Measurements from ENCODE around the gene CYP2W1. TPM values are rescaled to one million over a fixed set of nuclear protein-coding genes. Genes with fewer than 3 reads are reported as not detected.
"Not testable (repeated sequence)": the region's sequence is repeated elsewhere in the genome, so short reads cannot be mapped to it uniquely, and the experiment has no call there.

CYP2W1 gene
- total and polyA plus RNA-seq, 5 experiments from 2014 or later, result not detected

DNA sequence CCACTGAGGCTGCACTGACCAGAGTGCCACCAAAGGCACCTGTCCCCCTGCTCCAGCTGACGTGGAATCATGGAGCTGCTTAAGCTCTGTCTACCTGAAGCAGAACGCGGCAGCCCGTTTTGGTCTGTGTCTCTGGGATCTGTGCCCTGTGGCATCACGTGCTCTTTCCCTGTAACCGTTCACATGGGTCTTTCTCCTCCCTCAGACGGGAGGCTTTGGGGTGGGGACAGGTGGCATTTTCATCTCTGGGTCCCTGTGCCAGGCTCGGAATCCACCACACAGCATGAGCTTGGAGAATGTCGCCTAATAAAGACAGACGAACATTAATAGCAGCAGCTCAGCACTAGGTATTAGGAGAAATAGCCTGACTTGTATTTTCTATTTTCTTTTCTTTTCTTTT lies 26.9 kb upstream of the CYP2W1 start:
- H3K4me3 Mint-ChIP-seq, result peak overlapping the region; percentile 40 to 81 (median 64)
- POLR2A ChIA-PET, result interaction anchor here (0.7 to 1.4 kb wide), 3 partner anchors 28 to 111 kb away, joined by 3 to 7 read pairs (median 3); partner anchors contain the start of gene GET4

DNA sequence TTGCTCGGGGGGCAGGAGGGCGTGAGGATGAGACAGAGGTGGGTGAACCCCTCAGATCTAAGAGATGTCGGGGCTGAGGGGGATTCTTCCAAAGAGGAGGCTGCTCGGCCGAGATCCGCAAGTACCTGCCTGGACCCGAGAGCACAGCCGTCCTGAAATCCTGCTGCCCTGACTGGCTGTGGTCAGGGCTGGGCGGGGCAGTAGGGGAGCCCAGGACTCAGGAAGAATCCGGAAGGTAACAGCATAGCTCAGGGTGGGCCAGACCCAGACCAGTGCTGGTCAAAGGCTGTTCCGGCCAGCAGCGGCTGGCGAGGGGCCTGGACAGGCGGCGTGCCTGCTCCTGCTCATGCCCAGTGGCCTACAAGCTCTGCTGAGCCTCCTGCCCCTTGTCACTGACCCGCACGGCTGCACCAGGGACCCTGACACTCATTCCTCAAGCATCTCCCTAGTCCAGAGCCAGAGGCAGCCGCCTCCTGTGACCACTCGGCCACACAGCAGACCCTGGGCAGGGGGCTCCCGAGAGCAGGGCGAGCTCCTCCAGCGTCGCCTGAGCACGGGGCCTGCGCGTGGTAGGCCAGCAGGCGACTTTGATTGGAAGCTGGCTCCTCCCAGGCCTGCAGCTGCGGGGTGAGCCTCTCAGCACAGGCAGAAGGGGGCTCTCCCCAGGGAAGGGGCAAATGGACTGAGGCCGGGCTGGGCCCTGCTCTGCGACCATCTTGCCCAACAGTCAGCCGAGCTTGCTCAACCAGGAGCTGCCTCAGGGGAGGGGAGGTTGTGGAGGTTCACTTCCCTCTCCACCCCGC lies 25.4 kb upstream of the CYP2W1 start:
- Mint-ChIP-seq H3K4me1 (peaks cover 0 to 15% (median 5%) of the 10 kb centered on the region in 4 donors), H3K36me3 (no peaks in the 10 kb centered on the region), H3K27ac (no peak overlapping the region), H3K27me3 (peaks cover 0 to 6% (median 4%) of the 10 kb centered on the region in 5 donors), H3K4me3 (no peak overlapping the region), H3K9me3 (no peaks in the 10 kb centered on the region)
- DNase-seq (peak in 1 of 10 donors; percentile 56), ATAC-seq (no peak)
- POLR2A ChIA-PET, result interaction anchor here (0.7 to 1.6 kb wide), 2 partner anchors 9 to 15 kb away, joined by 3 to 4 read pairs; no protein-coding TSS in a partner anchor

More for the DNA sequence above, 26.9 kb upstream of the CYP2W1 start:
- no peaks in the 10 kb centered on the region for H3K9me3 Mint-ChIP-seq
- peaks cover 0 to 10% (median 4%) of the 10 kb centered on the region in 4 donors for H3K4me1 Mint-ChIP-seq
- peak overlapping the region in 2 of 10 donors; percentile 40 to 84 for H3K27ac Mint-ChIP-seq
- H3K27me3 Mint-ChIP-seq, result peaks cover 0 to 2% (median 0%) of the 10 kb centered on the region in 5 donors
- no peak for ATAC-seq
- H3K36me3 Mint-ChIP-seq, result no peaks in the 10 kb centered on the region
- no peak for DNase-seq

GRCh38 chr7:958221-959200 lies 24.5 kb upstream of the CYP2W1 start:
- POLR2A ChIA-PET, result interaction anchor here (0.7 to 1.6 kb wide), 3 partner anchors 8 to 48 kb away, joined by 3 to 4 read pairs (median 3); no protein-coding TSS in a partner anchor
- H3K27ac Mint-ChIP-seq, result no peak overlapping the region

GRCh38 chr7:959271-959670 lies 23.7 kb upstream of the CYP2W1 start:
- Mint-ChIP-seq H3K36me3 (no peaks in the 10 kb centered on the region), H3K27ac (peak overlapping the region in 1 of 10 donors; percentile 39), H3K9me3 (no peaks in the 10 kb centered on the region), H3K4me1 (peaks cover 6 to 21% (median 13%) of the 10 kb centered on the region in 4 donors), H3K4me3 (no peak overlapping the region), H3K27me3 (peaks cover 0 to 6% (median 4%) of the 10 kb centered on the region in 5 donors)
- POLR2A ChIA-PET, result interaction anchor here (0.9 kb wide), 1 partner anchor 49 kb away, joined by 3 read pairs; no protein-coding TSS in a partner anchor
- peak in 1 of 10 donors; percentile 55 for DNase-seq
- no peak for ATAC-seq

More at GRCh38 chr7:958221-959200, 24.5 kb upstream of the CYP2W1 start:
- Mint-ChIP-seq H3K9me3 (no peaks in the 10 kb centered on the region), H3K36me3 (no peaks in the 10 kb centered on the region), H3K4me3 (no peak overlapping the region), H3K27me3 (peaks cover 0 to 6% (median 4%) of the 10 kb centered on the region in 5 donors), H3K4me1 (peaks cover 3 to 16% (median 7%) of the 10 kb centered on the region in 4 donors)
- ATAC-seq, result no peak
- peak in 1 of 10 donors; percentile 50 for DNase-seq

GRCh38 chr7:959740-960139 lies 23.2 kb upstream of the CYP2W1 start:
- not testable (repeated sequence) for H3K27me3 Mint-ChIP-seq, ATAC-seq, H3K9me3 Mint-ChIP-seq, H3K4me3 Mint-ChIP-seq, H3K36me3 Mint-ChIP-seq
- peak in 1 of 10 donors; percentile 27 for DNase-seq
- Mint-ChIP-seq H3K4me1 (peaks cover 7 to 26% (median 16%) of the 10 kb centered on the region in 4 donors), H3K27ac (peak overlapping the region in 1 of 10 donors; percentile 45)
- POLR2A ChIA-PET, result interaction anchor here (0.9 kb wide), 1 partner anchor 50 kb away, joined by 3 read pairs; no protein-coding TSS in a partner anchor

DNA sequence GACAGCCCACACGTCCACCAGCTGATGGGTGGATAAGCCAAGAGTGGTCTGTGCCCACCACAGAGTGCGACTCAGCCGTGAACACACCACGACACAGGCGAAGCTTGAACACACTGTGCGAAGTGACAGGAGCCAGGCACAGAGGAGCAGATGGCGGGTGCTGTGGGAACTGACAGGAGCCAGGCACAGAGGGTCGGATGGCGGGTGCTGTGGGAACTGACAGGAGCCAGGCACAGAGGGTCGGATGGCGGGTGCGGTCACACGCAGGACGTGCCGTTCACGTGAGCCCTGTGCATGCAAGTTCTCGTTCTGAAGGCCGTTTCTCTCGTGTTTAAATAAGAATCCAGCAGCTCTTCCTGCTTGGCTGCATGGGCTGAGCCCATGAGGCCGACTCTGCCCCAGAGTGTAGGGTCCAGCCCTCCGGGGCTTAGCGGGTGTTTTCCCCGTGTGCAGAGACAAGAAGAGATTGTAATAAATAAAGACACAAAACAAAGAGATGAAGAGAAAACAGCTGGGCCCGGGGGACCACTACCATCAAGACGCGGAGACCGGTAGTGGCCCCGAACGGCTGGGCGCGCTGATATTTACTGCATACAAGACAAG lies 22.6 kb upstream of the CYP2W1 start:
- ATAC-seq (no peak), DNase-seq (peak in 1 of 10 donors; percentile 45)
- H3K4me3 Mint-ChIP-seq, result peak overlapping the region in 1 of 10 donors; percentile 14
- H3K36me3 Mint-ChIP-seq, result no peaks in the 10 kb centered on the region
- no peaks in the 10 kb centered on the region for H3K9me3 Mint-ChIP-seq
- peaks cover 0 to 6% (median 1%) of the 10 kb centered on the region in 5 donors for H3K27me3 Mint-ChIP-seq
- H3K27ac Mint-ChIP-seq, result peak overlapping the region in 2 of 10 donors; percentile 45 to 63
- H3K4me1 Mint-ChIP-seq, result peaks cover 7 to 29% (median 20%) of the 10 kb centered on the region in 4 donors
- POLR2A ChIA-PET, result no interaction called here

GRCh38 chr7:960972-961371 lies 22.0 kb upstream of the CYP2W1 start:
- DNase-seq, POLR2A ChIA-PET, H3K9me3 Mint-ChIP-seq, H3K36me3 Mint-ChIP-seq, ATAC-seq, H3K27me3 Mint-ChIP-seq: not testable (repeated sequence)
- Mint-ChIP-seq H3K4me1 (peaks cover 10 to 31% (median 22%) of the 10 kb centered on the region in 4 donors), H3K4me3 (peak overlapping the region in 1 of 10 donors; percentile 14), H3K27ac (peak overlapping the region in 2 of 10 donors; percentile 63 to 76)

DNA sequence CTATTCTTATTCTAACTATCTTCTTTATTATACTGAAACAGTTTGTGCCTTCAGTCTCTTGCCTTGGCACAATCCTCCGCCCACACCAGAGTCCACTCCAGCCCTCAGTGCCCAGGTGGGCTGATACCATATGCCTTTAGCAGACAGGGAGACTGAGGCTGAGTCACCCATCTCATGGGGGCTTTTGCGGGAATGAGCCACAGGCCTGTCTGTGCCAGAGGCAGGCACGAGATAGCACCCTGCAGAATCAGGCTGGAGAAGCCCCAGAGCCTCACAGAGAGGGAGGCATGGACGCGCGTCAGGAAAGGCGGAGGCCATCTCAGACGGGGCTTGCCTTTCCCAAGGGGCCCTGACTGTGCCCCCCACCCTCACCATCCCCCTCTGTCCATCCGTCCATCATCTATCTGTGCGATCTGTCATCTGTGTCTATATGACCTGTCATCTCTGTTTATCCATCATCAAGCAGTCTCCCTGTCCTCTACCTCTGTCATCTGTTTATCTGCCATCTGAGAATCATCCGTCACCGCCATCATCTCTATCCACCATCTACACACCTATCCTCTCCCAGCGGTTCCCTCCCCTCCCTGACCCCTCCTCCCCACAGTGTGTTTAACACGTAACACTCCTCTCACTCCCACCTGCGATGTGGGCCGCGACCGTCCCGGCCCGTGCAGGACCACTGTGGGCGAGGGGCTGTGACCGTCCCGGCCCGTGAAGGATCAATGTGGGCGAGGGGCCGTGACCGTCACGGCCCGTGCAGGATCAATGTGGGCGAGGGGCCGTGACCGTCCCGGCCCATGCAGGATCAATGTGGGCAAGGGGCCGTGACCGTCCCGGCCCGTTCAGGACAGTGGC lies 21.2 kb upstream of the CYP2W1 start:
- DNase-seq (peak in 1 of 10 donors; percentile 55), ATAC-seq (no peak)
- no peaks in the 10 kb centered on the region for H3K9me3 Mint-ChIP-seq
- peak overlapping the region in 2 of 10 donors; percentile 22 to 30 for H3K4me3 Mint-ChIP-seq
- H3K4me1 Mint-ChIP-seq, result peaks cover 14 to 35% (median 24%) of the 10 kb centered on the region in 4 donors
- peak overlapping the region in 3 of 10 donors; percentile 46 to 76 (median 56) for H3K27ac Mint-ChIP-seq
- POLR2A ChIA-PET, result interaction anchor here (1.8 kb wide), 1 partner anchor 13 kb away, joined by 8 read pairs; the partner anchor contains the start of gene COX19
- H3K36me3 Mint-ChIP-seq, result peaks cover 0 to 7% (median 0%) of the 10 kb centered on the region in 3 donors
- H3K27me3 Mint-ChIP-seq, result peaks cover 0 to 6% (median 1%) of the 10 kb centered on the region in 5 donors

- peak in 1 of 2 donors; percentile 6 for ATAC-seq
- DNase-seq, result peak in 1 of 10 donors; percentile 54
- no peak overlapping the region for H3K4me3 Mint-ChIP-seq
- peaks cover 0 to 14% (median 2%) of the 10 kb centered on the region in 3 donors for H3K36me3 Mint-ChIP-seq
- peaks cover 17 to 35% (median 25%) of the 10 kb centered on the region in 4 donors for H3K4me1 Mint-ChIP-seq
- POLR2A ChIA-PET, result interaction anchor here (1.8 kb wide), 1 partner anchor 12 kb away, joined by 8 read pairs; the partner anchor contains the start of gene COX19
- peaks cover 0 to 6% (median 1%) of the 10 kb centered on the region in 5 donors for H3K27me3 Mint-ChIP-seq
- H3K9me3 Mint-ChIP-seq, result no peaks in the 10 kb centered on the region
- H3K27ac Mint-ChIP-seq, result no peak overlapping the region
Observed at GRCh38 chr7:962401-963081, 20.4 kb upstream of the CYP2W1 start.
